SH-SY5Y (cell line): ENCODE measurements around the gene TSC22D1.

ENCODE experiments used
- GATA2 ChIP-seq: IDR thresholded peaks from 2 replicates; pipeline ENCODE4 v1.6.1; 2011; ENCODE audit warnings: mild to moderate bottlenecking, low read depth, low read length
- GATA3 ChIP-seq: IDR thresholded peaks from 2 replicates; pipeline ENCODE4 v1.6.1; 2011; ENCODE audit warnings: low read depth, mild to moderate bottlenecking, low read length, moderate library complexity

GRCh38 chr13:44493213-44493812 is 82.8 kb downstream of the TSC22D1 start:
- TF ChIP-seq GATA2 (no peak), GATA3 (no peak)
